ENCODE data around the gene MTCL1.

GRCh38 chr18:8709248-8710059, 4.1 kb downstream of the MTCL1 start:
- TF ChIP-seq CTCF (IDR thresholded peaks at IDR 0.05 in 2 of 3, conservative IDR thresholded peaks at IDR 0.05 in 1 of 3; ENCODE audit: insufficient read depth in 2 of 3, low read depth in 1 of 3, low read length in 3 of 3) (no peak), MITF (IDR thresholded peaks at IDR 0.05) (no peak), SP2 (IDR thresholded peaks at IDR 0.05; ENCODE audit: extremely low read depth, low read depth, low read length, poor library complexity, severe bottlenecking) (no peak), ZNF551 (CRISPR knock-in tag; IDR thresholded peaks at IDR 0.05) (no peak)

Measured in K562 (cell line).